MCF 10A (cell line): ENCODE measurements around the gene MED15. TPM values are rescaled to one million over a fixed set of nuclear protein-coding genes. Genes with fewer than 3 reads are reported as not detected.

Source experiments
- BruUV-seq: library from RNA; stranded (reverse); fragments of 400-500 nt; replicated peaks from 2 replicates; lab custom pipeline; 2021; lab: Mats Ljungman, UMichigan
- CTCF ChIA-PET: fragments of 300-600 bp; sonication (Branson Sonifier 250); formaldehyde crosslinking; extraction: SDS; loops from one replicate; lab custom pipeline; 2021; ENCODE audit warnings: antibody characterized with exemption, inconsistent platforms; lab: Yijun Ruan, JAX
- POLR2A ChIA-PET: fragments of 300-600, 350-650 bp; sonication (Branson Sonifier 250); formaldehyde crosslinking; extraction: SDS; loops from one replicate; lab custom pipeline; 2020; ENCODE audit warnings: antibody characterized with exemption, inconsistent platforms; lab: Yijun Ruan, JAX
- DNase-seq: peaks from one replicate; pipeline ENCODE4 v3.0.0-alpha.2; 2018; ENCODE audit not compliant: unreplicated experiment
- H3K27ac Mint-ChIP-seq: one replicate; pipeline ENCODE4 v1.8.0; 2022; ENCODE audit warnings: mild to moderate bottlenecking, low read depth, mixed read lengths; ENCODE audit not compliant: unreplicated experiment
- H3K27me3 Mint-ChIP-seq: one replicate; pipeline ENCODE4 v1.8.0; 2022; ENCODE audit warnings: mixed read lengths; ENCODE audit not compliant: insufficient read depth, unreplicated experiment
- H3K36me3 Mint-ChIP-seq: one replicate; pipeline ENCODE4 v1.8.0; 2022; ENCODE audit warnings: mild to moderate bottlenecking, moderate library complexity, mixed read lengths; ENCODE audit not compliant: insufficient read depth, unreplicated experiment
- H3K4me1 Mint-ChIP-seq: one replicate; pipeline ENCODE4 v1.8.0; 2022; ENCODE audit warnings: mixed read lengths; ENCODE audit not compliant: insufficient read depth, unreplicated experiment
- H3K4me3 Mint-ChIP-seq: one replicate; pipeline ENCODE4 v1.8.0; 2022; ENCODE audit warnings: mild to moderate bottlenecking, moderate library complexity, mixed read lengths; ENCODE audit not compliant: unreplicated experiment
- H3K9me3 Mint-ChIP-seq: one replicate; pipeline ENCODE4 v1.8.0; 2022; ENCODE audit warnings: mixed read lengths; ENCODE audit not compliant: unreplicated experiment
- CTCF ChIP-seq: fragments of 200-600 bp; IDR thresholded peaks from one replicate; pipeline ENCODE4 v1.8.0; 2022; ENCODE audit warnings: antibody characterized with exemption, mild to moderate bottlenecking; ENCODE audit not compliant: unreplicated experiment
- intact Hi-C: fragments of 100-400 bp; cut with micrococcal nuclease; formaldehyde crosslinking; loops from 2 replicates; pipeline ENCODE4 v1.14.1; 2022
- total RNA-seq: library from RNA; stranded (reverse); gene quantifications from 2 replicates; pipeline ENCODE4 v1.2.3, GENCODE V29; 2022

MED15 gene
- total RNA-seq, 1 experiment from 2014 or later = 122 TPM

DNA sequence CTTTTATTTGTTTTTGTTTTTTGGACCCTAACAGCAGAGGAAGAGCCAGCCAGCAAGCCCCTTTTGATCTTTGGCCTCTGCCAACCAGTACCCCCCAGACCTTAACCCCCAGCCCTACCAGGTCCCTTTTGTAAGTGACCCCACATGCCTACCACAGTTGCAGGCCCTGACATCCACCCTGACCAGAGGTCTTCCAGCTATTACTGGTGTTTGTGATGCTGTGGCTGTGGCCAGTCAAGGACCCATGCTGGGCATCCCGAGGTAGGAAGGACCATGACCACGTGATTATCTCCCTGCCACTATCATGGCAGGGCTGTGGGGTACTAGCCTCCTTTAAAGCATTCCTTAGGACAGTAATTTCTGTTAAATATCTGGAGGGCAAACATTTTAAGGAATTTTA, 9.0 kb downstream of the MED15 start:
- H3K4me1 Mint-ChIP-seq = peaks cover 39% of the 10 kb centered on the region
- POLR2A ChIA-PET = interaction anchor here (2.1 to 16.3 kb wide), 2 partner anchors 8 to 14 kb away, joined by 11 to 332 read pairs; partner anchors contain the start of gene MED15

DNA sequence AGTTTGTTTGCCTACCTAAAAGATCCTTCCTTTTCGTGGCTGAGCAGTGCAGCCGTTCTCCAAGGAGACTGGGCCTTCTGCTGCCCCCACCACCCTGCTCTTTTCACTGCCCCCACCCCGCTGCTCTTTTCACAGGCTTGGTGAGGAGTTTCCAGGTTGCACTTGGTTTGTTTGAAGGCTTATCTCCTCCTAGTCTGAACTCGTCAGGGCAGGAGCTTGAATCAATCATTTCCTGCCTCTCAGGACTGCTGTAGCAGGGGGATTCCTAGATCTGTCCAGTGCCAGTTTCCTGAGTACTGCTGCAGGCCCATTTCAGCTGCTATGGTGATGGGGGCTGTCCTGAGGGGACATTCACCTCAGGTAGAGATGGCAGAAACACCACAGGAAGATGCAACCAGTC, 10.0 kb downstream of the MED15 start:
- ChIA-PET POLR2A (interaction anchor here (1.8 to 16.3 kb wide), 3 partner anchors 9 to 50 kb away, joined by 8 to 332 read pairs (median 11); partner anchors contain the start of gene MED15), CTCF (no interaction called here)
- H3K9me3 Mint-ChIP-seq = no peaks in the 10 kb centered on the region
- H3K36me3 Mint-ChIP-seq = peaks cover 61% of the 10 kb centered on the region
- no peaks in the 10 kb centered on the region for H3K27me3 Mint-ChIP-seq
- peak overlapping the region; percentile 75 for H3K27ac Mint-ChIP-seq
- no peak for TF ChIP-seq CTCF
- no peak for DNase-seq
- H3K4me1 Mint-ChIP-seq = peaks cover 34% of the 10 kb centered on the region
- no TSS peak for BruUV-seq
- intact Hi-C loops = no loop called here
- H3K4me3 Mint-ChIP-seq = no peak overlapping the region

More for the DNA sequence above, 9.0 kb downstream of the MED15 start:
- intact Hi-C loops = no loop called here
- Mint-ChIP-seq H3K9me3 (no peaks in the 10 kb centered on the region), H3K4me3 (no peak overlapping the region), H3K27me3 (no peaks in the 10 kb centered on the region), H3K36me3 (peaks cover 55% of the 10 kb centered on the region), H3K27ac (no peak overlapping the region)
- DNase-seq = no peak
- CTCF ChIA-PET = interaction anchor here (0.7 to 1.0 kb wide), 2 partner anchors 15 to 48 kb away, joined by 3 read pairs; no protein-coding TSS in a partner anchor
- BruUV-seq = no TSS peak
- TF ChIP-seq CTCF = no peak

- Mint-ChIP-seq H3K4me1 (peaks cover 38% of the 10 kb centered on the region), H3K36me3 (peaks cover 62% of the 10 kb centered on the region)
- POLR2A ChIA-PET = interaction anchor here (1.8 to 16.3 kb wide), 3 partner anchors 10 to 49 kb away, joined by 8 to 332 read pairs (median 11); partner anchors contain the start of gene MED15
Measured at GRCh38 chr22:20517841-20518592, 10.6 kb downstream of the MED15 start.

More at GRCh38 chr22:20517841-20518592, 10.6 kb downstream of the MED15 start:
- intact Hi-C loops = no loop called here
- Mint-ChIP-seq H3K9me3 (no peaks in the 10 kb centered on the region), H3K27ac (peak overlapping the region; percentile 63), H3K4me3 (no peak overlapping the region), H3K27me3 (no peaks in the 10 kb centered on the region)
- no peak for TF ChIP-seq CTCF
- no TSS peak for BruUV-seq
- CTCF ChIA-PET = interaction anchor here (0.5 to 1.4 kb wide), 3 partner anchors 12 to 40 kb away, joined by 3 to 4 read pairs (median 3); no protein-coding TSS in a partner anchor
- no peak for DNase-seq
